ENCODE results near the gene ERFL. TPM values are rescaled to one million over a fixed set of nuclear protein-coding genes. Genes with fewer than 3 reads are reported as not detected.
"Not testable (repeated sequence)": the region's sequence is repeated elsewhere in the genome, so short reads cannot be mapped to it uniquely, and the experiment has no call there.

ERFL gene
- total and polyA plus RNA-seq, 2 donors (not counting 1 experiment from before 2014, with no cell fraction given) = 2.3 to 5.5 TPM

- CTCF ChIA-PET = interaction anchor here (1.3 to 3.5 kb wide), 3 partner anchors 11 to 80 kb away, joined by 4 to 18 read pairs (median 9); partner anchors contain the start of gene RPS19
- no peaks in the 10 kb centered on the region for H4K20me1 ChIP-seq (ENCODE audit: control insufficient read depth, insufficient read depth, low read length, poor library complexity, severe bottlenecking)
- peak overlapping the region; percentile 100 for H3K4me2 ChIP-seq (replicated peaks; ENCODE audit: low read depth, low read length, poor library complexity, severe bottlenecking)
- ATAC-seq (ENCODE audit: low read depth) (peak; percentile 39), DNase-seq (peak; percentile 74)
- Mint-ChIP-seq H3K9me3 (ENCODE audit: insufficient read depth) (no peaks in the 10 kb centered on the region), H3K4me3 (peak overlapping the region; percentile 92), H3K27ac (peak overlapping the region; percentile 95), H3K4me1 (peaks cover 57% of the 10 kb centered on the region), H3K27me3 (no peaks in the 10 kb centered on the region)
- H3K4me1 ChIP-seq (ENCODE audit: control insufficient read depth in 2 of 2, insufficient read depth in 2 of 2, low read length in 2 of 2) = peaks cover 47 to 73% of the 10 kb centered on the region in 2 donors
- peak overlapping the region in 4 of 5 experiments; percentile 52 to 88 (median 70) for H3K4me3 ChIP-seq (ENCODE audit: control extremely low read depth in 1 of 5, extremely low read depth in 1 of 5, insufficient read depth in 1 of 5, low read depth in 2 of 5, low read length in 4 of 5)
- H3K9me3 ChIP-seq (ENCODE audit: control extremely low read depth in 1 of 3, control insufficient read depth in 2 of 3, insufficient read depth in 1 of 3, low read length in 2 of 3) = no peaks in the 10 kb centered on the region
- H3K27me3 ChIP-seq (replicated peaks in 1 of 4; ENCODE audit: control extremely low read depth in 1 of 4, control insufficient read depth in 3 of 4, insufficient read depth in 4 of 4, low read length in 3 of 4) = no peaks in the 10 kb centered on the region
- peak overlapping the region; percentile 91 for H3K9ac ChIP-seq (ENCODE audit: low read length)
- H2AFZ ChIP-seq (ENCODE audit: insufficient read depth, low read depth, low read length, poor library complexity, severe bottlenecking) = peak overlapping the region; percentile 60
- TF ChIP-seq EZH2 (IDR thresholded peaks at IDR 0.05; ENCODE audit: borderline replicate concordance, insufficient read depth, low read depth, low read length, poor library complexity, severe bottlenecking) = no peak
- TF ChIP-seq CTCF (IDR thresholded peaks at IDR 0.05) = no peak
- H3K27ac ChIP-seq (ENCODE audit: low read length in 2 of 2) = peak overlapping the region; percentile 86 to 91
- POLR2A ChIA-PET = interaction anchor here (0.6 to 2.3 kb wide), 2 partner anchors 59 to 67 kb away, joined by 8 read pairs; no protein-coding TSS in a partner anchor
- H3K79me2 ChIP-seq (ENCODE audit: control insufficient read depth, insufficient read depth, low read length) = peaks cover 2% of the 10 kb centered on the region
- intact Hi-C loops (cut with micrococcal nuclease) = no loop called here
- 3% methylated on average over 64 of the region's 83 CpGs for WGBS (ENCODE audit: insufficient coverage)
- no peaks in the 10 kb centered on the region for H3K36me3 ChIP-seq (replicated peaks in 1 of 2; ENCODE audit: control extremely low read depth in 1 of 2, control insufficient read depth in 1 of 2, extremely low read depth in 1 of 2, insufficient read depth in 2 of 2, low read length in 1 of 2)
Measured at GRCh38 chr19:41939861-41940730, 11.8 kb upstream of the ERFL start.

GRCh38 chr19:41939209-41939608, 11.0 kb upstream of the ERFL start:
- H3K4me3 Mint-ChIP-seq; H3K36me3 ChIP-seq (replicated peaks in 1 of 2; ENCODE audit: control extremely low read depth in 1 of 2, control insufficient read depth in 1 of 2, extremely low read depth in 1 of 2, insufficient read depth in 2 of 2, low read length in 1 of 2); H3K4me3 ChIP-seq (ENCODE audit: control extremely low read depth in 1 of 5, extremely low read depth in 1 of 5, insufficient read depth in 1 of 5, low read depth in 2 of 5, low read length in 4 of 5); H3K9ac ChIP-seq (ENCODE audit: low read length); H4K20me1 ChIP-seq (ENCODE audit: control insufficient read depth, insufficient read depth, low read length, poor library complexity, severe bottlenecking); H3K9me3 ChIP-seq (ENCODE audit: control extremely low read depth in 1 of 3, control insufficient read depth in 2 of 3, insufficient read depth in 1 of 3, low read length in 2 of 3); H3K27me3 Mint-ChIP-seq; ATAC-seq (ENCODE audit: low read depth); H3K27me3 ChIP-seq (replicated peaks in 1 of 4; ENCODE audit: control extremely low read depth in 1 of 4, control insufficient read depth in 3 of 4, insufficient read depth in 4 of 4, low read length in 3 of 4); DNase-seq; intact Hi-C loops (cut with micrococcal nuclease); H2AFZ ChIP-seq (ENCODE audit: insufficient read depth, low read depth, low read length, poor library complexity, severe bottlenecking); H3K9me3 Mint-ChIP-seq (ENCODE audit: insufficient read depth): not testable (repeated sequence)
- Histone ChIP-seq H3K4me1 (ENCODE audit: control insufficient read depth in 2 of 2, insufficient read depth in 2 of 2, low read length in 2 of 2) (peaks cover 47 to 73% of the 10 kb centered on the region in 2 donors), H3K4me2 (replicated peaks; ENCODE audit: low read depth, low read length, poor library complexity, severe bottlenecking) (peak overlapping the region; percentile 100), H3K79me2 (ENCODE audit: control insufficient read depth, insufficient read depth, low read length) (peaks cover 11% of the 10 kb centered on the region), H3K27ac (ENCODE audit: low read length in 2 of 2) (peak overlapping the region in 1 of 2 donors; percentile 91)
- POLR2A ChIA-PET = interaction anchor here (0.6 to 2.3 kb wide), 2 partner anchors 58 to 66 kb away, joined by 8 read pairs; no protein-coding TSS in a partner anchor
- Mint-ChIP-seq H3K4me1 (peaks cover 56% of the 10 kb centered on the region), H3K27ac (peak overlapping the region; percentile 32)
- CTCF ChIA-PET = interaction anchor here (1.3 kb wide), 1 partner anchor 79 kb away, joined by 9 read pairs; the partner anchor contains the start of gene RPS19
